GM12878 (cell line): Measurements from ENCODE around the gene PC. TPM values are rescaled to one million over a fixed set of nuclear protein-coding genes. Genes with fewer than 3 reads are reported as not detected.

Source experiments
- ATAC-seq: fragments of 200-7000 bp; cut with Tn5 transposase; 3 replicates; pipeline ENCODE4 v1.9.1; 2020; ENCODE audit warnings: mild to moderate bottlenecking, moderate library complexity
- BruUV-seq: library from RNA; stranded (reverse); fragments of 400-500 nt; replicated peaks from 2 replicates; lab custom pipeline; 2021; lab: Mats Ljungman, UMichigan
- CTCF ChIA-PET: fragments of 300-600 bp; sonication (Branson Sonifier 250); formaldehyde crosslinking; extraction: SDS; loops from one replicate; lab custom pipeline; 2021; ENCODE audit warnings: inconsistent platforms; lab: Yijun Ruan, JAX
- POLR2A ChIA-PET: fragments of 350-600 bp; formaldehyde crosslinking; extraction: SDS; loops from one replicate; lab custom pipeline; 2021; ENCODE audit warnings: inconsistent platforms; lab: Charles Lee
- RAD21 ChIA-PET: fragments of 300-600 bp; sonication (Branson Sonifier 250); formaldehyde crosslinking; loops from one replicate; lab custom pipeline; 2023; ENCODE audit warnings: antibody characterized with exemption; ENCODE audit not compliant: unreplicated experiment; lab: Charles Lee
- SMC1A ChIA-PET: fragments of 300-600 bp; sonication (Branson Sonifier 250); formaldehyde crosslinking; loops from one replicate; lab custom pipeline; 2023; ENCODE audit not compliant: unreplicated experiment, uncharacterized antibody; lab: Charles Lee
- DNase-seq: peaks from one replicate; pipeline ENCODE4 v3.0.0-alpha.2; 2011; ENCODE audit warnings: low read depth, low spot score
- FAIRE-seq: peaks from 3 replicates; lab custom pipeline; 2011; peaks lifted over from hg19 to GRCh38; lab: Jason Lieb, UNC
- H2AFZ ChIP-seq: 2 replicates; pipeline ENCODE4 v1.6.0; 2011; ENCODE audit warnings: low read depth, low read length, control low read depth; ENCODE audit not compliant: control insufficient read depth
- H3K27ac ChIP-seq: 2 replicates; pipeline ENCODE4 v1.5.1; 2011; ENCODE audit warnings: control low read depth; ENCODE audit not compliant: control insufficient read depth, insufficient read depth
- H3K27me3 ChIP-seq, 2 experiments: replicated peaks in 1 of 2; 2 replicates each; pipeline versions ENCODE4 v1.6.0 to v1.6.1; 2011; ENCODE audit warnings: low read length in 1 of 2; ENCODE audit not compliant: control insufficient read depth in 2 of 2, insufficient read depth in 2 of 2
- H3K36me3 ChIP-seq, 2 experiments: 2 replicates each; pipeline ENCODE4 v1.5.1; 2011; ENCODE audit warnings: low read length in 1 of 2; ENCODE audit not compliant: control insufficient read depth in 2 of 2, insufficient read depth in 2 of 2
- H3K4me1 ChIP-seq: 2 replicates; pipeline ENCODE4 v1.6.1; 2011; ENCODE audit warnings: mild to moderate bottlenecking, low read length, moderate library complexity, mixed read lengths; ENCODE audit not compliant: control insufficient read depth, insufficient read depth
- H3K4me2 ChIP-seq: 2 replicates; pipeline ENCODE4 v1.6.0; 2011; ENCODE audit warnings: control low read depth; ENCODE audit not compliant: control insufficient read depth, insufficient read depth
- H3K4me3 ChIP-seq: fragments of 200-600 bp; sonication (generic); 2 replicates; pipeline ENCODE4 v1.5.1; 2016
- H3K79me2 ChIP-seq: 2 replicates; pipeline ENCODE4 v1.6.0; 2011; ENCODE audit warnings: low read length; ENCODE audit not compliant: control insufficient read depth, insufficient read depth
- H3K9ac ChIP-seq: 2 replicates; pipeline ENCODE4 v1.8.0; 2011; ENCODE audit warnings: low read length, control low read depth, mixed read lengths; ENCODE audit not compliant: control insufficient read depth, insufficient read depth
- H3K9me3 ChIP-seq: replicated peaks from 3 replicates; pipeline ENCODE4 v1.5.1; 2011; ENCODE audit warnings: mild to moderate bottlenecking, low read length; ENCODE audit not compliant: control insufficient read depth, insufficient read depth
- H4K20me1 ChIP-seq: 2 replicates; pipeline ENCODE4 v1.6.0; 2011; ENCODE audit not compliant: control insufficient read depth, insufficient read depth
- BHLHE40 ChIP-seq, 2 experiments: fragments of 450-650 bp in 1 of 2; IDR thresholded peaks; 2 replicates each; pipeline ENCODE4 v1.6.1; 2011 to 2017; ENCODE audit warnings: low read depth in 2 of 2, borderline replicate concordance in 1 of 2, improper control_type of control experiment in 1 of 2, low read length in 1 of 2, mild to moderate bottlenecking in 1 of 2
- CUX1 ChIP-seq: IDR thresholded peaks from 2 replicates; pipeline ENCODE4 v1.6.1; 2012; ENCODE audit warnings: improper control_type of control experiment, low read depth, low read length; ENCODE audit not compliant: insufficient replicate concordance
- FOXK2 ChIP-seq: fragments of 450-650 bp; IDR thresholded peaks from 2 replicates; pipeline ENCODE4 v1.6.1; 2017; ENCODE audit warnings: mild to moderate bottlenecking, moderate library complexity
- MTA3 ChIP-seq: IDR thresholded peaks from 2 replicates; pipeline ENCODE4 v1.6.1; 2012; ENCODE audit warnings: low read length, inconsistent platforms, borderline replicate concordance
- PAX5 ChIP-seq: IDR thresholded peaks from 2 replicates; pipeline ENCODE4 v1.6.1; 2011; ENCODE audit warnings: low read depth, low read length, borderline replicate concordance
- PML ChIP-seq: IDR thresholded peaks from 2 replicates; pipeline ENCODE4 v1.6.1; 2012; ENCODE audit warnings: low read length, inconsistent platforms
- PRDM15 ChIP-seq: fragments of 450-650 bp; formaldehyde crosslinking; IDR thresholded peaks from 2 replicates; pipeline ENCODE4 v1.4.0; 2020; ENCODE audit warnings: mild to moderate bottlenecking, moderate library complexity
- TARDBP ChIP-seq: IDR thresholded peaks from 2 replicates; pipeline ENCODE4 v1.6.1; 2016; ENCODE audit warnings: borderline replicate concordance
- WRNIP1 ChIP-seq: IDR thresholded peaks from 2 replicates; pipeline ENCODE4 v1.6.1; 2011; ENCODE audit warnings: low read depth, low read length, improper control_type of control experiment, borderline replicate concordance
- WGBS: methylation state at CpG from one replicate; pipeline ENCODE4 v1.1.6; 2016; ENCODE audit warnings: low lambda C conversion rate; ENCODE audit not compliant: insufficient replicate concordance, insufficient coverage; ENCODE audit errors: missing lambda C conversion rate; 5-methylcytosine and 5-hydroxymethylcytosine counted together
- in situ Hi-C: fragments of 300-500 bp; cut with MboI; formaldehyde crosslinking; loops from 9 replicates; pipeline ENCODE4 v1.14.3; 2018; ENCODE audit warnings: mixed read lengths
- intact Hi-C: fragments of 100-400 bp; cut with micrococcal nuclease; formaldehyde crosslinking; loops from one replicate; pipeline ENCODE4 v1.14.2; 2022; ENCODE audit not compliant: unreplicated experiment
- polyA plus RNA-seq, 11 experiments: library from polyadenylated mRNA; depleted of rRNA in 4 of 11; unstranded in 6 of 11; stranded (reverse) in 5 of 11; fragments of >200 nt; fragmentation: Nextera tagmentation in 4 of 11; fragmentation: Illumina TruSeq in 1 of 11; extraction: Ambion mirVana in 4 of 11; extraction: Trizol in 1 of 11; gene quantifications; 1 replicate in 1 of 11; 2 replicates in 10 of 11; pipeline versions ENCODE4 v1.2.1 to v1.2.3, GENCODE V29; 2011 to 2016; ENCODE audit warnings: inconsistent platforms in 2 of 11, missing spikeins in 2 of 11, low read depth in 1 of 11
- total RNA-seq, 4 experiments: library from RNA; depleted of rRNA in 3 of 4; stranded (reverse); fragments of >200 nt in 3 of 4; fragmentation: Illumina TruSeq in 1 of 4; extraction: Trizol in 1 of 4; gene quantifications; 2 replicates each; pipeline versions ENCODE4 v1.2.1 to v1.2.3, GENCODE V29; 2013 to 2021

PC gene
- total and polyA plus RNA-seq, 10 of the 15 experiments (the other 5 are each of a cell fraction or from before 2014, with no cell fraction given), result 0.22 to 10.3 (median 4.5) TPM

GRCh38 chr11:66934950-66935779 lies 23.0 kb downstream of the PC start:
- no TSS peak for BruUV-seq
- WGBS, result 14% methylated on average over 9 of the region's 9 CpGs
- no peak for TF ChIP-seq PAX5
- TF ChIP-seq PRDM15, result no peak
- TF ChIP-seq WRNIP1, result no peak
- TF ChIP-seq CUX1, result no peak
- no peak for TF ChIP-seq BHLHE40 (IDR thresholded peaks at IDR 0.05; ENCODE audit: borderline replicate concordance in 1 of 2, low read depth in 2 of 2, low read length in 1 of 2)
- no peak for TF ChIP-seq FOXK2
- TF ChIP-seq PML, result no peak
- no peak for TF ChIP-seq MTA3
- no peak for TF ChIP-seq TARDBP

More at GRCh38 chr11:66934950-66935779, 23.0 kb downstream of the PC start:
- CTCF ChIA-PET, result no interaction called here
- ATAC-seq, result no peak
- Histone ChIP-seq H3K4me2 (no peak overlapping the region), H3K4me1 (no peaks in the 10 kb centered on the region), H3K27me3 (peaks cover 0 to 7% of the 10 kb centered on the region in 2 experiments; a peak in 2 of 4 replicates), H3K9me3 (no peaks in the 10 kb centered on the region), H3K9ac (no peak overlapping the region), H3K27ac (no peak overlapping the region), H4K20me1 (no peaks in the 10 kb centered on the region), H3K79me2 (no peaks in the 10 kb centered on the region), H2AFZ (no peak overlapping the region), H3K36me3 (no peaks in the 10 kb centered on the region), H3K4me3 (no peak overlapping the region)
- no peak for DNase-seq
- intact Hi-C loops (no loop called here), in situ Hi-C loops (no loop called here)
- RAD21 ChIA-PET, result no interaction called here
- POLR2A ChIA-PET, result no interaction called here
- no peak for FAIRE-seq
- SMC1A ChIA-PET, result no interaction called here
